Prostate gland (tissue), 2 donors: ENCODE measurements around the gene RRAD.

Experiments
- CTCF ChIP-seq, 4 experiments: fragments of 200-600 bp in 2 of 4; fragments of 450-650 bp in 2 of 4; sonication (generic) in 2 of 4; IDR thresholded peaks; 1 replicate in 3 of 4; 2 replicates in 1 of 4; pipeline ENCODE4 v1.5.1; 2016 to 2019; ENCODE audit warnings: antibody characterized with exemption in 4 of 4, mild to moderate bottlenecking in 2 of 4, moderate library complexity in 2 of 4
- POLR2A ChIP-seq: fragments of 450-650 bp; IDR thresholded peaks from one replicate; pipeline ENCODE4 v1.6.1; 2016; ENCODE audit warnings: antibody characterized with exemption, mild to moderate bottlenecking
- POLR2AphosphoS5 ChIP-seq: sonication (generic); formaldehyde crosslinking; IDR thresholded peaks from one replicate; pipeline ENCODE4 v1.6.1; 2017; ENCODE audit warnings: antibody characterized with exemption

GRCh38 chr16:66942981-66943380 is 17.6 kb upstream of the RRAD start:
- TF ChIP-seq CTCF (IDR thresholded peaks at IDR 0.05) (no peak), POLR2AphosphoS5 (no peak), POLR2A (no peak)
